Measurements from ENCODE around the gene PIK3R2. TPM values are rescaled to one million over a fixed set of nuclear protein-coding genes. Genes with fewer than 3 reads are reported as not detected.

The PIK3R2 gene
- total and polyA plus RNA-seq, 2 of the 13 experiments (the other 11 are each of a cell fraction or from before 2014, with no cell fraction given): 18.6 to 25.3 TPM

- POLR2A ChIA-PET: no interaction called here
- intact Hi-C loops (cut with micrococcal nuclease; ENCODE audit: unreplicated experiment): no loop called here
- CTCF ChIA-PET (ENCODE audit: low intra/inter-chr PET ratio, low total read pairs): no interaction called here
Observed at GRCh38 chr19:18197306-18197705, 44.3 kb downstream of the PIK3R2 start.

GRCh38 chr19:18197941-18198340, 45.0 kb downstream of the PIK3R2 start:
- H3K4me2 ChIP-seq (ENCODE audit: low read depth, low read length): no peak overlapping the region
- H3K4me3 ChIP-seq (replicated peaks in 1 of 3; ENCODE audit: insufficient read depth in 1 of 3, low read depth in 2 of 3, low read length in 3 of 3): no peak overlapping the region
- no peak overlapping the region for H3K27ac ChIP-seq (ENCODE audit: extremely low read length, insufficient read depth, low read length)
- H3K79me2 ChIP-seq (ENCODE audit: insufficient read depth, low read length): peaks cover 7% of the 10 kb centered on the region
- TF ChIP-seq ZNF142 (CRISPR knock-in tag; IDR thresholded peaks at IDR 0.05) (no peak), ZNF496 (CRISPR knock-in tag; IDR thresholded peaks at IDR 0.05; ENCODE audit: insufficient replicate concordance) (no peak), ZNF431 (CRISPR knock-in tag; IDR thresholded peaks at IDR 0.05; ENCODE audit: borderline replicate concordance, low read depth) (no peak), ZNF878 (CRISPR knock-in tag; IDR thresholded peaks at IDR 0.05) (no peak), ZNF20 (CRISPR knock-in tag; IDR thresholded peaks at IDR 0.05) (no peak), ISL2 (CRISPR knock-in tag; IDR thresholded peaks at IDR 0.05) (no peak), NFYB (CRISPR knock-in tag; IDR thresholded peaks at IDR 0.05) (no peak), MYC (CRISPR knock-in tag; IDR thresholded peaks at IDR 0.05; ENCODE audit: borderline replicate concordance) (no peak), TGIF2 (CRISPR knock-in tag; IDR thresholded peaks at IDR 0.05) (no peak)
- TF ChIP-seq, protein P1, sequence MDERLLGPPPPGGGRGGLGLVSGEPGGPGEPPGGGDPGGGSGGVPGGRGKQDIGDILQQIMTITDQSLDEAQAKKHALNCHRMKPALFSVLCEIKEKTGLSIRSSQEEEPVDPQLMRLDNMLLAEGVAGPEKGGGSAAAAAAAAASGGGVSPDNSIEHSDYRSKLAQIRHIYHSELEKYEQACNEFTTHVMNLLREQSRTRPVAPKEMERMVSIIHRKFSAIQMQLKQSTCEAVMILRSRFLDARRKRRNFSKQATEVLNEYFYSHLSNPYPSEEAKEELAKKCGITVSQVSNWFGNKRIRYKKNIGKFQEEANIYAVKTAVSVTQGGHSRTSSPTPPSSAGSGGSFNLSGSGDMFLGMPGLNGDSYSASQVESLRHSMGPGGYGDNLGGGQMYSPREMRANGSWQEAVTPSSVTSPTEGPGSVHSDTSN (CRISPR knock-in tag; IDR thresholded peaks at IDR 0.05): no peak
- intact Hi-C loops (cut with micrococcal nuclease; ENCODE audit: unreplicated experiment) (no loop called here), in situ Hi-C loops (cut with HindIII; ENCODE audit: extremely low pct_ligation_motif_present, low pct_unique_long_range_greater_than_20kb) (no loop called here)
- no TSS peak for BruUV-seq (replicated peaks)
- ATAC-seq: no peak
- no peaks in the 10 kb centered on the region; a peak in 1 of 5 replicates for H3K27me3 ChIP-seq (ENCODE audit: control insufficient read depth in 1 of 2, insufficient read depth in 2 of 2, low read length in 2 of 2)
- DNase-seq (ENCODE audit: low spot score): no peak
- no peaks in the 10 kb centered on the region for H4K20me1 ChIP-seq (ENCODE audit: insufficient read depth, low read length)
- no peak overlapping the region for H3K9ac ChIP-seq (ENCODE audit: insufficient read depth, low read depth, low read length)
- peaks cover 8 to 19% of the 10 kb centered on the region in 2 experiments; a peak in 3 of 5 replicates for H3K36me3 ChIP-seq (replicated peaks in 1 of 2; ENCODE audit: control insufficient read depth in 1 of 2, insufficient read depth in 2 of 2, low read length in 2 of 2)
- H3K4me1 ChIP-seq (ENCODE audit: insufficient read depth, low read length): peaks cover 12% of the 10 kb centered on the region
- POLR2A ChIA-PET: no interaction called here
- no peak for FAIRE-seq
- WGBS (ENCODE audit: low lambda C conversion rate): 90% methylated on average over 6 of the region's 6 CpGs
- CTCF ChIA-PET (ENCODE audit: low intra/inter-chr PET ratio, low total read pairs): no interaction called here
- no peaks in the 10 kb centered on the region for H3K9me3 ChIP-seq (ENCODE audit: low read length)
- H2AFZ ChIP-seq (ENCODE audit: low read length): no peak overlapping the region

More at GRCh38 chr19:18197306-18197705, 44.3 kb downstream of the PIK3R2 start:
- peaks cover 11% of the 10 kb centered on the region for H3K4me1 ChIP-seq (ENCODE audit: insufficient read depth, low read length)
- no peak overlapping the region for H3K27ac ChIP-seq (ENCODE audit: extremely low read length, insufficient read depth, low read length)
- peaks cover 7% of the 10 kb centered on the region for H3K79me2 ChIP-seq (ENCODE audit: insufficient read depth, low read length)
- no peaks in the 10 kb centered on the region; a peak in 1 of 5 replicates for H3K27me3 ChIP-seq (ENCODE audit: control insufficient read depth in 1 of 2, insufficient read depth in 2 of 2, low read length in 2 of 2)
- FAIRE-seq (no peak), DNase-seq (ENCODE audit: low spot score) (no peak), ATAC-seq (no peak)
- BruUV-seq (replicated peaks): no TSS peak
- H3K9ac ChIP-seq (ENCODE audit: insufficient read depth, low read depth, low read length): no peak overlapping the region
- no peak overlapping the region for H2AFZ ChIP-seq (ENCODE audit: low read length)
- TF ChIP-seq ZMYM4 (CRISPR knock-in tag; IDR thresholded peaks at IDR 0.05) (no peak), GABPA (IDR thresholded peaks at IDR 0.05; ENCODE audit: low read depth, low read length) (no peak), GABPA (CRISPR knock-in tag; IDR thresholded peaks at IDR 0.05; ENCODE audit: low read depth) (no peak), ZFP41 (CRISPR knock-in tag; IDR thresholded peaks at IDR 0.05; ENCODE audit: borderline replicate concordance) (no peak), ZNF75D (CRISPR knock-in tag; IDR thresholded peaks at IDR 0.05; ENCODE audit: borderline replicate concordance) (no peak), ZNF317 (CRISPR knock-in tag; IDR thresholded peaks at IDR 0.05) (no peak), ZNF326 (CRISPR knock-in tag; IDR thresholded peaks at IDR 0.05; ENCODE audit: borderline replicate concordance) (no peak)
- H3K4me3 ChIP-seq (replicated peaks in 1 of 3; ENCODE audit: insufficient read depth in 1 of 3, low read depth in 2 of 3, low read length in 3 of 3): no peak overlapping the region
- in situ Hi-C loops (cut with HindIII; ENCODE audit: extremely low pct_ligation_motif_present, low pct_unique_long_range_greater_than_20kb): no loop called here
- no peaks in the 10 kb centered on the region for H3K9me3 ChIP-seq (ENCODE audit: low read length)
- no peaks in the 10 kb centered on the region for H4K20me1 ChIP-seq (ENCODE audit: insufficient read depth, low read length)
- H3K4me2 ChIP-seq (ENCODE audit: low read depth, low read length): no peak overlapping the region
- 86% methylated on average over 7 of the region's 18 CpGs for WGBS (ENCODE audit: low lambda C conversion rate)
- peaks cover 8 to 19% of the 10 kb centered on the region in 2 experiments; a peak in 3 of 5 replicates for H3K36me3 ChIP-seq (replicated peaks in 1 of 2; ENCODE audit: control insufficient read depth in 1 of 2, insufficient read depth in 2 of 2, low read length in 2 of 2)
